GM21786 (cell line): Measurements from ENCODE around the gene CENPO.

ENCODE experiments used
- ATAC-seq: cut with Tn5 transposase; IDR thresholded peaks from one replicate; pipeline ENCODE4 v1.9.1; 2021; ENCODE audit not compliant: unreplicated experiment

Gene CENPO

GRCh38 chr2:24836206-24836605 lies 43.0 kb downstream of the CENPO start:
- no peak for ATAC-seq

DNA sequence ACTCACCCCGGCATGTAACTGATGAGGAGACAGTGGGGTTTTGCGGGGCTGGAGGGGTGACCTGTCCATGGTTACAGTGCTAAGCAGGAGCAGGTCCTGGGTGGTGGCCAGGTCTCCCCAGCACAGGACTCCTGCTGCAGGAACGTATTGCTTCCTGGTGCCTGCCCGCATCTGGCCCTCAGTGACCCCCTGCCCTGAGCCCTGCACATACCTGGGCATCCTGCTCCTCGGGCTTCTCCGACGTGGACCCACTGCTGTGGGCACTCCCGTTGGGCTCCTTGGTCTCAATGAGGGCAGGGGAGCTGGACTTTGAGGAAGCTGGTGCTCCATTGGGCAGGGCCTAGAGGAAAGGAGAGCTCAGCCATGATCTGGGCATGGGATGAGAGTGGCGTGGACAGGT lies 43.5 kb downstream of the CENPO start:
- ATAC-seq = no peak

DNA sequence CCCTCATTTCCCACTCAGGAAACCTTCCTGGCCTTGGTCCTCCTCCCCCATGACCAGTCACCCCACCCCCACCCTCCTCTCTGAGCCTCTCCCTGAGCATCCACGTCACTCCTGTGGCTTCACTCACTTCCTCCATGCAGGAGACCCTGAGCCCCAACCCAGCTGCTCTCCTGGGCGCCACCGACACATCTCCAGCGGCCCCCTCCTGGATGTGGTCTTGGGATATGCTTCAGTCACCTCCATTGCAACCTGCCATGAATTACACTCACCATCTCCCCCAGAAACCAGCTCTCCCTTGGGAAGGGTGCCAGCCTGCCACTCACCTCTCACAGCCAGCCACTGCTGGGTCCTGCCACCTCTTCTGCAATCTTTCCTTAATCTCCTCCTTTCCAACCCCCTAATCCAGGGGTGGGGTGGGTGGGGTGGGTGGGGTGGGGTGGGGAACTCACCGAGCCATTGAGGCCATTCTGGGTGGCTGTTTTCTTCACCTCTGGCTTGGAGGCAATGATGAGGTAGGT lies 44.8 kb downstream of the CENPO start:
- no peak for ATAC-seq

GRCh38 chr2:24838541-24838940 lies 45.3 kb downstream of the CENPO start:
- no peak for ATAC-seq

DNA sequence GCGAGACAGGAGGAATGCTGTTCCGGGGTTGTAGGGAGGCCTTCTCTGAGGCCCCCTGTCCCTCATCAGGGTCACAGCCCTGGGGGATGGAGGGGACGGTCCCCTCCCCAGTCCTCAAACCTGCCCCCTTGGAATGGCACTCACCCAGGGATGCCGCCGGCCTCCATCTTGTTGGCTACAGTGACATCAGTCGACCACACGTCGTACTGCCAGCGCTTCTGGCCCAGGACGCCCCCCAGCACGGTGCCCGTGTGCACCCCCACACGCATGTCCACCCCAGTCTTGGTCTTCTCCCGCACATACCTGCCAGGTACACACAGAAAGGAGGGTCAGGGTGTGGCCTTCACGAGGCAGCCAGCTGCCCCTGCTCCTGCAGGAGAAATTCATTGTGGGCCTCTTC lies 46.5 kb downstream of the CENPO start:
- ATAC-seq = no peak

GRCh38 chr2:24840164-24840869 lies 47.1 kb downstream of the CENPO start:
- no peak for ATAC-seq

- ATAC-seq = no peak
These were observed 48.0 kb downstream of the CENPO start for GRCh38 chr2:24840962-24841945.

DNA sequence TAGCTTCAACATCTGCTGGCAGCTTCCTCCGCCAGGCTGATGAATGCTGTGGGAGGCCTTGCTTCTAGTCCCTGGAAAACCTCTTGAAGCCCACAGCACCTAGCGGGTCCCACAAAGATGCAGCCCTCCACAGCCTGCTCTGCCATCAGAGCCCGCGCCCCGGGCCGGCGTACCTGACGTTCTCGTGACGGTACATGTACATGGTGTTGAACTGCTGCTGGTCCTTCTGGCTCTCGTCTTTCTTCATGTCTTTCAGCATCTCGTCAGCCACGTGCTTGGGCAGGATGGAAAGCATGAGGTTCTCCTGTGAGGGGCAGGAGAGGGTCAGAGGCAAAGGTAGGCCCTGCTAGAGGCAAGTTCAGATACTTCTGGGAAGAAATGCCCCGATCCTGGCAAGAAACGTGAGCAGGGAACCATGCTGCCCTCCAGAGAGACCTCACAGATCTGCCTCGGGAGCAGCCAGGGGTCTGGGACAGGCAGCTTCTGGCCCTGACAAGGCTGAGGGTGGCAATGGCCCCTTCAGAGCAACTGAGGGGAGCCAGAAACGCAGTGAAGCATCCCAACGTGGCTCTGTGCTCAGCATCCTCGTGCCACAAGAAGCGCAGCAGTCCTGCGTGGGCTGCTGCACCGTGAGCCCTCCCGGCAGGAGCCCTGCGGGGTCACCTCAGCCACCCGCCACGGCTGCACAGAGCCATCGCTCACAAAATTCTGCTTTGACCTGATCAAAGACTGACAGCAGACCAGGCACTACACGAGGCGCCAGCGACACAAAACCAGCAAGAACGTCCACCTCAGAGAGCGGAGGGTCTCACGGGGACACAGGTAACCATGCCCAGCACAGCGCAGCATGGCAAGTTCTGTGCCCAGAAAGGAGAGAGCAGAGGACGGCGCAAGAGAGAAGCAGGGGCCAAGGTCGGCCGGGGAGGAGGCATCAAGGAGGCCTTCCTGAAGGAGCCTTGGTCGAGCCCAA lies 49.1 kb downstream of the CENPO start:
- no peak for ATAC-seq

DNA sequence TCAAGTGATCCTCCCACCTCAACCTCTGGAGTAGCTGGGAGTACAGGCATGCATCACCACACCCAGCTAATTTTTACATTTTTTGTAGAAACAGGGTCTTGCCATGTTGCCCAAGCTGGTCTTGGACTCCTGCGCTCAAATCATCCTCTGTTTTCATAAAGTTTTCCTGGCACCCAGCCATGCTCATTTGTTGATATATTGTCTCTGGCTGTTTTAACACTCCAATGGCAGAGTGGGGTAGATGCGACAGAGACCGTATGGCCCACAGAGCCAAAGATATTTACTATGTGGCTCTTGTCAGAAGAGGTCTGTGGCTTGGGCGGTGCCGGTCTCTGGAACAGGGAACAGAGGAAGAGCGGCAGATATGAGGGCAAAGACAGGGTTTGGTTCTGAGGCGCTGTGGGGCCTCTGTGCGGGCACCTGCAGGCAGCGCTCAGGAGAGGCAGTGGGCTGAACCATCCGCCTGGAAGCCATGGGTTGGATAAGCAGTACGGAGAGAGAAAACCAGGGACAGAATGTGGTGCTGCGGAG lies 50.2 kb downstream of the CENPO start:
- ATAC-seq = no peak

DNA sequence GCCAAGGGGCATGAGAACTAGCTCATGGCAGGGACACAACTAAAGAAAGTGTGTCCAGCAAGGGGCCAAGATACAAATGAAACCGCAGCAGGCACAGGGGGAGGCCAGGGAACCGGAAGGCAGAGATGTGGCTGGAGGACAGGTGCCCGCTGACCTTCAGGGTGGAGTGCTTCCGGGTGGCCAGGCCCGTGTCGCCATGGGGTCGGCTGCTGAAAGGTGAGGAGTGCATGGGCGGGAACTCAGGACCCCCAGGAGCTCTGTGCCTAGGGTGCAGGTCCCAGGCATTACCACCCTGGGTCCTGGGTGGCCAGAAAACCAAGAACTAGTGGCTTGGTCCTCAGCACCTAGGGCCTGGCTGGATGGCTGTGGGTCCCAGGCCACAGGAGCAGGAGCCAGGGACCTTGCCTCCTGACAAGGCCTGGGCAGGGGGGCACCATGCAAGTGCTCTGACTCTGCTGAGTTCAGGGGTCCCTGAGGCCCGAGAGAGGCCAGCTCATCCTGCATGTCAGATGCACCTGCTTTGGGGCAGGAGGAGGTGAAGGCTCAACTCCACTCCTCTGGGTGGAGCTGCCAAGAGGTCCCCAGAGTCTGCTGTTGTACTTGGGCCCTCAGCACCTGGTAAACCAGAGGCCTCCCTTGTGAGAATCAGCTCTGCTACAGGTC lies 50.9 kb downstream of the CENPO start:
- no peak for ATAC-seq

DNA sequence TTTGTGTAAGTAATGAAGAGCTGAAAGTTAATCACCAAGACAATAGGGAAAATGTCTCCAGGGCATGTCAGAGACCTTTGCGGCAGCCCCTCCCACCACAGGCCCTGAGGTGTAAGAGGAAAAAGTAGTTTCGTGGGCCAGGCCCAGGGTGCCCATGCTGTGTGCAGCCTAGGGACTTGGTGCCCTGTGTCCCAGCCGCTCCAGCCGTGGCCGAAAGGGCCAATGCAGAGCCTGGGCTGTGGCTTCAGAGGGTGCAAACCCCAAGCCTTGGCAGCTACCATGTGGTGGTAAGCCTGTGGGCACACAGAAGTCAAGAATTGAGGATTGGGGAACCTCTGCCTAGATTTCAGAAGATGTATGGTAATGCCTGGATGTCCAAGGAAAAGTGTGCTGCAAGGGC lies 52.5 kb downstream of the CENPO start:
- ATAC-seq = no peak

DNA sequence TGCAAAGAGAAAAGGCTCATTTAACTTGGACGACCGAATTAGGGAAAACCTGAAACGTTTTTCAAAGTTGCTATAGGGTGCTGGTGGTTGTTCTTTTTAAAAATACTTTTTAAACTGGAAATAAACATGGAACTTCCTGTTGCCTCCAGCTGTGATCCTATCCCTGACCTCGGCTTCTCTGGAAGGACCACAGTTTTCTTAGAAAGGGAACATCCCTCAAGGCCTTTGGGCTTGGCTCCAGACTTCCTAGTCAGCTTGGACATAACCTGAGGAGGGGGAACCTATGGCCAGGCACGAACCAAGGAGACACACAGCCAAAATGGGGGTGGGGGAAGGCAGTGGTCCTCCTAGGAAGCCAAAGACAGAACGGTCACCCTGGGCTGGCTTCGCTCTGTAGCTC lies 57.7 kb downstream of the CENPO start:
- ATAC-seq = no peak

GRCh38 chr2:24852026-24852425 lies 58.8 kb downstream of the CENPO start:
- ATAC-seq = no peak

- no peak for ATAC-seq
These were observed 59.3 kb downstream of the CENPO start for GRCh38 chr2:24852431-24853020.

DNA sequence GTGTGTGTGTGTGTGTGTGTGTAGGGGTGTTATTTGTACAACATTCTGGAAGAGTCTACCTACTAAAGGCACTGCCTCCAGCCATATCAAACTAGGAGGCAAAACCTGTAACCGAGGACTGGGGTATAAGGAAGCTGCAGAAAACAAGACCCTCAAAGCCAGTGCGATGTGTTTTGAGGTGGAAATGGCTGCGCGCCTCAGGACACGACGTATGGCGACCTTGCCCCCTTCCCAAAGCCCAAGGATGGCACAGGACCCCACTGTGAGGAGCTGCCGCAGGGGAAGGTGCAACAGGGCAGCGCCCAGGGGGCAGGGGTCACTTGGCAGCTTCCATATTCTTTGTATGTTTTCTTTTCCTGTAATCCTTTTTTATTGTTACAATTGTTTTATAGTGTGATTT lies 59.8 kb downstream of the CENPO start:
- ATAC-seq = no peak

- no peak for ATAC-seq
These were observed 60.8 kb downstream of the CENPO start for GRCh38 chr2:24853996-24854395.

GRCh38 chr2:24855022-24855622 lies 61.9 kb downstream of the CENPO start:
- no peak for ATAC-seq

- no peak for ATAC-seq
These were observed 62.5 kb downstream of the CENPO start for GRCh38 chr2:24855726-24856125.

DNA sequence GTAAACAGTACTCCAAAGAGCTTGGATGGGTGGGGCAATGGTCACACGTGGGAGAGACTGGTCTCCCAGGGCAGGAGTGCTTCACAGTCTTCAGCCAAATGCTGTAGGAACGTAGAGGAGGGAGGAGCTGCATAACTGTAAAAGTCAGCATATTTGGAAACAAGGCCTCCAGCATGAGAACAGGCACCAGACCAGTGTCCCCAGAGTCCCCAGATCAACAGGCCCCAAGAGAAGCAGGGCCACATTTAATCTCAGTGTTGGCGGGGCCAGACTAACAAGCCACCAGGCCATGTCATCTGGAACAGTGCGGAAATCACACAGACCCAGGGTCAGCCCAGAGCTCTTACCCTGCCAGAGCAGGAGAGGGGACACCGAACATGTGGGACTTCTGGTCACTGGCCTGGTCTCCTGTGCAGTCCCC lies 63.6 kb downstream of the CENPO start:
- ATAC-seq = no peak
